ENCODE results near the gene MZF1.
"Not testable (repeated sequence)": the region's sequence is repeated elsewhere in the genome, so short reads cannot be mapped to it uniquely, and the experiment has no call there.

MZF1 gene

DNA sequence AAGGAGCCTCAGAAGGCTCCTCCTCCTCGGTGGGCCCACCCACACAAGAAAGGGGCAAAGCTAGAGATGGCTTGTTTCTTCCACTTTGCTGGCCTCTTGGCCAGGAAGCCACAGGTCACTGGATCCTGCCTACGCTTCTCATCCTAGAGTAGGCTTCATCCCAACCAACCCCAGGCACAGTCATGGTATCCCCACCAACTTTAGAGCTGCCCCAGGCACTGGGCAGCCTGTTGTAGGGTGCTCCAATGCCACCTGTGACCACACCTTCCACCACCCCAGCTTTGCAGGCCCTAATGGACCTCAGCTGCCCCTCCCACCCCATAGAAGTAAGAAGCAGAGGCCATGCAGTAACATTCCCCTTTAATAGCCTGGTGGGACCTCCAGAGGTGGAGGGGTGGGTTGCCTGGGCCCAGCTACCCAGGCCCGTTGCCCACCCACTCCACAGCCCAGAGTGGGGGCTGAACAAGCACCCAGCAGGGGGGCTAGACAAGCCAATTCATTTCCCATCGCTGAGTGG, 17.7 kb downstream of the MZF1 start:
- no peak for DNase-seq (ENCODE audit: low spot score)

DNA sequence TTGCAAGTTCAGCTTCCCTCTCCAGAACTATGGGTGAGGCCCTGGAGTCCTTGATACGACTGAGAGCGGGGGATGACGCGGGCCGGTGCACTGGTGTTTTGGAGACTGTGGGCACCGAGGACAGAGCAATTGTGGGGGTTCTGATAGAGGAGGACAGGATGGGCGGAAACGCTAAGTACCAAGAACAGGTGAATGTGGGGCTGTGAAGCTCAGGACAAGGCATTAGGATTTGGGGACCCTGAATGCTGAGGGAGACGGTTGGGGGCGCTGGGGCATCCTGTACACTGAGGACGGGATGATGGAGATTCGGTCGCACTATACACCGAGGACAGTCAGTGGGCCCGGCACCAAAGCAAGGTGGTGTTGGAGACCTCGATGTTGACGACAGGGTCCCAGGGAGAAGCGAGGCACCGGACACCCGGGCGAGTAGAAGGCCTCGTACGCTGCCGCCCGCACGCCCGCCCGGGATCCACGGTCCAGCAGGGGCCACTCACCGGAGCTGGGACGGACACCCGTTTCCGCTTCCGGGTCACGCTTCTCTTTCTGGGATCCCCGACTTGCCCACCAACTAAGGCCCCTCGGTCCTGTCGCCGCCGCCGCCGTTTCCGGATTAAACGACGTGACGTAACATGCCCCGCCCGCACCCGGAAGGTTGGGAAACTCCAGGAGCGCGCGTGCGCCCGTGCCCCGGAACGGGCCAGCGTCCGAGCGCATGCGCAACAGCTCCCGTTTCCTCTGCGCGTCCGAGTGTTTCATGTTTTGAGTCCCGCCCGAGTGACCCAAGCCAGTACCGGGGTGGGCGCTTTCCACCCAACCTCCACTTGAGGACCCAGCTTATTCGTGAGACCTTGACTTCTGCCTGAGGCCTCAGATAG, 18.4 kb downstream of the MZF1 start, which contains the start of gene CHMP2A:
Gene CHMP2A, minus strand, starts transcription at position 612 of the 875 bp plus-strand sequence. CDS start 893 bp downstream, outside the sequence.
- peak; percentile 94 for DNase-seq (ENCODE audit: low spot score)

DNA sequence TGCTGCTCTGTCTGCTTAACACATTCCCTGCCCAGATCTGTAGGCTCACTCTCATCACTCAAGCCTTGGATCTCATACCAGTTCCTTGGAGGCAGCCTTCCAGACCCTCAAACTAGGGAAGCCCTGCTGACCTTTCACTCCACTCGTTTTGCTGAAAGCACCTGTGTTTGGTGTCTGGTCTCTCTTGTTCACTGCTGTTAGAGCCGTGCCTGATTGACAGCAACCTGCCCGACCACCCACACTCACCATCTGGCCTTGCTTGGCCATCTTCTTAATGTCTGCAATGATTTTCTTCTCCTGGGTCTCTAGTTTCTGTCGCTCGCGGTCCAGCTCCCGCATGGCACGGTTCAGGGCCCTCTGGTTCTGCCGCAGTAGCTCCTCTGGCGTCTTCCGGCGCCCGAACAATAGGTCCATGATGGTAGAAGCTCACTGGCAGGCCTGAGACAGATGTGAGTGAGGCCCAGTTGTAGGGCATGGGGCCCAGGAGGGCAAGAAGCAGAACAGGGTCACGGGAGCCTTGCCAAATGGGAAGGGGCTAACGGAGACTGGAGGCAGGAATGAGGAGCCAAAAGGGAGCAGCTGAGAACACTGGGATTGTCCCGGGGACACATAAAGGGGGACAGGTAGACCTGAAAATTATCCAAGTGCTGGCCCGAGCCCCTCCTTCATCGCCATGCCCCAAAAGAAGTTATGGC, 19.2 kb downstream of the MZF1 start:
- DNase-seq (ENCODE audit: low spot score): no peak

DNA sequence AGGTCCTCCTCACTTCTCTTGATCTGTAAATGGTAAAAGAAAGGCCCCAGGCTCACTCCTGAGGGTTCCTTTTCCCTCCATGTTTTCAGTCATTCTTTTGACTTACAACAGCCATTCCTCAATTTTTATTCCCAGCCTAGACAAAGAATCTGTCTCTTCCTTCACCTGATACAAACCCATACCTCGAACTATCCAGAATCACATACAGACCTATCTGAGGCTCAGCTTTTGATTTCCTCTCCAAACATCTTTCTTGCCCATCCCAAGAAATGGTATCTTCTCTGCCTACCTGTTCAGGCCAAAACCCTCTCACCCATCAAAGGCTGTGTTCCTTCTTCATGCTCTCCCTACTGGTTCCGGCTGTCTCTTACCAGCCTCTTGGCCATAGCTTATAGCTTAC, 20.5 kb downstream of the MZF1 start:
- DNase-seq (ENCODE audit: low spot score): no peak

DNA sequence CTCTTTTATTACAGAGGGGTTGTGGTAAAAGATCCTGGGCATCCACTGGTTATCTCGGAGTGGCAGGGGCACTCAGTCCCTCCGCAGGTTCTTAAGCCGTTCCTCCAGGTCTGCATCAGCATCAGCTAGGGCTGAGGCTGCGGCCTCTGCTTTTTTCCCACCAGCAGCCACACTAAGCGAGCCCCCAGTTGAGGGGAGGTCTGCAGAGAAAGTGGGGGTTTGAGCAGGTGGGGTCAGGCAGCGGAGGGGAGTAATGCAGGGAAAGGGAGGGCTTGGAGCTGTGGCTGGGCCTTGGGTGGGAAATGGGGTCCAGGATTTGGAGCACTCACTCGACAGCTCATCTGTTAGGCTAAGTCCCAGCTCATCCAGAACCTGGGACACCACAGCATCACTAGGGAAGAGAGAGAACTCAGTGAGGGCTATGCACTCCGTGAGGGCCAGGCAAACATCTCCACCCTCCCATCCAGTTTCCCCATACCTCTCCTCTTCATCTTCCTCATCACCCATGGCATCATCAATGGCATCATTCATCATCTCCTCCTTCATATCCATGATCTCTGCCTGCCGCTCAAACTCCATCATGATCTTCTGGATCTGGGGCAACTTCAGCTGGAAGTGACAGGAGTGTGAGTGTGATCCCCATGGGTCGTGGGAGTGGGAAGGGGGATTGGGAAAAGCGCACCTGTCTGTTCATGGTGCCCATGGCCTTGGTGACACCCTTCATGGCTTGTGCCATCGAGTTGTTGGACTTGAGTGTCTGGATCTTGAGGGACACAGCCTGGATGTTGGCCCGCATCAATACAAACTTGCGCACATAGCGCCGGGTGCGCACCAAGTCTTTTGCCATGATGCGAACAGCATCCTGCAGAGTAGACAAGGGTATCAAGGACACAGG, 21.3 kb downstream of the MZF1 start:
- DNase-seq (ENCODE audit: low spot score): no peak

DNA sequence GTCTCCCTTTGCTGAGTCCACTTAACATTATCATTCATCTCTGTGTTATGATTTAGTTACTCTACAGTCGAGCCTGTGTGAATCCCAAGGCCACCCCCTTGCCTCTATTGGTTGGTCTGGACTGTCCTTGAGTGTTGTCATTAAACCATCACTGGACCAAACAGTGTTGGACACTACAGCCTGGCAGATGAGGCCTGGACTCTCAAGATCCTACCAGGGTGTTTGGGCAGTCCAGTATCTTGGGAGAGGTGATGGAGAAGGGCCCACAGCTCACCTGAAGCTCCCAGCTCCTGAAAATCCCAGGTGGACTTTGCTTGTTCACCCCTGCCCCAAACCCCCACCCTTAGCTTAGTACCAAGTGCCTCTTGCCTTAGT, 22.0 kb downstream of the MZF1 start:
- DNase-seq (ENCODE audit: low spot score): no peak

DNA sequence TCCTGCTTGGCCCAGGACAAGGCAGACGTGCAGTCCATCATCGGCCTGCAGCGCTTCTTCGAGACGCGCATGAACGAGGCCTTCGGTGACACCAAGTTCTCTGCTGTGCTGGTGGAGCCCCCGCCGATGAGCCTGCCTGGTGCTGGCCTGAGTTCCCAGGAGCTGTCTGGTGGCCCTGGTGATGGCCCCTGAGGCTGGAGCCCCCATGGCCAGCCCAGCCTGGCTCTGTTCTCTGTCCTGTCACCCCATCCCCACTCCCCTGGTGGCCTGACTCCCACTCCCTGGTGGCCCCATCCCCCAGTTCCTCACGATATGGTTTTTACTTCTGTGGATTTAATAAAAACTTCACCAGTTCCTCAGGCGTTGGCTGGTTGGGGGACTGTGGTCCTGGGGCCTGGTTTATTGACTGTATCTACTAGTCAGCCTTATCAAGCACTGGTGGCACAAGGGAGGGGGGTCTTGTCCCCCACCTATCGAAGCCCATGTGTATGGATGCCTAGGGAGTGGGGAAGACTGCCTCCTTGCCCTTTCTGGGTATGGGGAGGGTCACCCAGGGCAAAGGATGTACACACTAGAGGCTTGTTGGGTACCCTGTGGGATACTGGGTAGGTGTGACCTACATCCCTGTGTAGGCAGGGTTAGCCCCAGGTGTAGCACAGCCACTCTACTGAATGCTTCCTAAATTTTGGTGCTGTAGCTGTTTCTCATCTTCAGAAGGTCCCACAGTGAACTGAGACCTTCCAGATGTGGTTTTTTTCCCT, 22.6 kb downstream of the MZF1 start:
- no peak for DNase-seq (ENCODE audit: low spot score)

DNA sequence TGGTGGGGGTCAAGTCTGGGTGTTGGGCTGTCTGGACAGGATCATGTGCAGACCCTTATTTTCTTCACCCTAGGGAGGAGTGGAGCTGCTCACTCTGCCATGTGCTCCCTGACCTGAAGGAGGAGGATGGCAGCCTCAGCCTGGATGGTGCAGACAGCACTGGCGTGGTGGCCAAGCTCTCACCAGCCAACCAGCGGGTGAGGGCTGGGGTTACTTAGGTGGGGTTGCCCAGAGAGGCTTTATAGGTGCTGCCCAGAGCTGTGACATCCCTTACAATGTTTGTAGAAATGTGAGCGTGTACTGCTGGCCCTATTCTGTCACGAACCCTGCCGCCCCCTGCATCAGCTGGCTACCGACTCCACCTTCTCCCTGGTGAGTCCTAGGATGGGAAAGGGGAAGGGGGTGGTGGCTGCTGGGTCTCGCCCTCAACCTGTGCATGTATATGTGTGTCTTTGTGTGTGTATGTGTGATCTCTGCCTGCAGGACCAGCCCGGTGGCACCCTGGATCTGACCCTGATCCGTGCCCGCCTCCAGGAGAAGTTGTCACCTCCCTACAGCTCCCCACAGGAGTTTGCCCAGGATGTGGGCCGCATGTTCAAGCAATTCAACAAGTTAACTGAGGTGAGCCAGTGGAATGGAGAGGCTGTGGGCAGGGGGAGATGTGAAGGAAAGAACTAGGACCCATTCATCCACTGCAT, 23.3 kb downstream of the MZF1 start:
- no peak for DNase-seq (ENCODE audit: low spot score)

DNA sequence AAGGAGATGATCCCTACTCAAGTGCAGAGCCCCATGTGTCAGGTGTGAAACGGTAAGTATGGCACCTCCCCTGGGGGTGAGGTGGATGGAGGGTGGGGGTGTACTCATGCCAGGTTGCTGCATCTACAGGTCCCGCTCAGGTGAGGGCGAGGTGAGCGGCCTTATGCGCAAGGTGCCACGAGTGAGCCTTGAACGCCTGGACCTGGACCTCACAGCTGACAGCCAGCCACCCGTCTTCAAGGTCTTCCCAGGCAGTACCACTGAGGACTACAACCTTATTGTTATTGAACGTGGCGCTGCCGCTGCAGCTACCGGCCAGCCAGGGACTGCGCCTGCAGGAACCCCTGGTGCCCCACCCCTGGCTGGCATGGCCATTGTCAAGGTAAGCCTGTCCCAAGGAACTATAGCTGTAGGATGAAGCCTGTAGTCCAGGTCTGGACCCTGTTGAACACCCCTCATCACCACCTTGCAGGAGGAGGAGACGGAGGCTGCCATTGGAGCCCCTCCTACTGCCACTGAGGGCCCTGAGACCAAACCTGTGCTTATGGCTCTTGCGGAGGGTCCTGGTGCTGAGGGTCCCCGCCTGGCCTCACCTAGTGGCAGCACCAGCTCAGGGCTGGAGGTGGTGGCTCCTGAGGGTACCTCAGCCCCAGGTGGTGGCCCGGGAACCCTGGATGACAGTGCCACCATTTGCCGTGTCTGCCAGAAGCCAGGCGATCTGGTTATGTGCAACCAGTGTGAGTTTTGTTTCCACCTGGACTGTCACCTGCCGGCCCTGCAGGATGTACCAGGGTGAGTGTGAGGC, 24.1 kb downstream of the MZF1 start:
- DNase-seq (ENCODE audit: low spot score): no peak

DNA sequence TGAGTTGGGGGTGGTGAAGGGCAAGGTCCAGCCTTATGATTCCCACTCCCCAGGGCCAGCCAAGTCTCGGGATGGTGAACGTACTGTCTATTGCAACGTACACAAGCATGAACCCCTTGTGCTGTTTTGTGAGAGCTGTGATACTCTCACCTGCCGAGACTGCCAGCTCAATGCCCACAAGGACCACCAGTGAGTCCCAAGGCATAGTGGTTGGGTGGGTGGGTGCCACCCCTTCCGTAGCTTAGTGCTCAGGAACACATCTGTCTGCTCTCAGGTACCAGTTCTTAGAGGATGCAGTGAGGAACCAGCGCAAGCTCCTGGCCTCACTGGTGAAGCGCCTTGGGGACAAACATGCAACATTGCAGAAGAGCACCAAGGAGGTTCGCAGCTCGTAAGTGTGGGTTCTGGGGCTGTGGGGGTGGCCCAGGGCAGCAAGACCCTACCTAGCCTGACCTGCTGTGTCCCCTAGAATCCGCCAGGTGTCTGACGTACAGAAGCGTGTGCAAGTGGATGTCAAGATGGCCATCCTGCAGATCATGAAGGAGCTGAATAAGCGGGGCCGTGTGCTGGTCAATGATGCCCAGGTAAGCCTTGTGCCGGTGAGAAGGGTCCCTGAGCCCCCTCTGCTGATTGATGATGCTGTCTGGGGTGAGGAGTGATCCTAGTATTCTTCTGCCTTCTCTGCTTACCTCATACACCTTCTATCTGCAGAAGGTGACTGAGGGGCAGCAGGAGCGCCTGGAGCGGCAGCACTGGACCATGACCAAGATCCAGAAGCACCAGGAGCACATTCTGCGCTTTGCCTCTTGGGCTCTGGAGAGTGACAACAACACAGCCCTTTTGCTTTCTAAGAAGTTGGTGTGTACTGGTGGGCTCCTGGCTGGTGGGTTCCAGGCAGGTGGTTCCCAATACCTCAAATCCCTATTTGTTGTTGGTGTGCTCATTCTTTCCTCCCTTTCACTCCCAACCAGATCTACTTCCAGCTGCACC, 25.5 kb downstream of the MZF1 start:
- DNase-seq (ENCODE audit: low spot score): no peak

DNA sequence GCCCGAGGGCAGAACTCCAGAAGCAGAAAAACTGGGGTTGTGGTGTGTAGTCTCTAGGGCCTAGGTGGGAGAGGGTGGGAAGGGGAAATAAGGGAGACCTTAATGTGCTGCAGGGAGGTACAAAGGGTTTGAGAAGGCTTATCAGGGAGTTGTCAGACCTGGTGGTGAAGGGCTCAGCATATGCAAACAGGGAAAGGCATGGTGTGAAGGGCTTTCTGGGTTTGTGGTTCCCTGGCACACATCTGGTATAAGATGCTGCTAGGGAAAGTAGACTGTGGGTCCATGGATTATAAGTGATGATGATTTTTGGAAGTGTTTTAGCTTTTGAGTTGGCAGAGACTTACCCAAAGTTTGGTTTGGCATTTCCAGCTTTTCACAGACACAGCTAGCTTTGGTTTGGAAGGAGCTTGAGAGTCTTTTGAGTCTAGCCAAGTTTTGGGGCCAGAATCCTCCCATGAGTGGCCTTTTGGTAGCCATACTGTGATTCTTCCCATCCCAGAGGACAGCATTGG, 27.1 kb downstream of the MZF1 start:
- no peak for DNase-seq (ENCODE audit: low spot score)

DNA sequence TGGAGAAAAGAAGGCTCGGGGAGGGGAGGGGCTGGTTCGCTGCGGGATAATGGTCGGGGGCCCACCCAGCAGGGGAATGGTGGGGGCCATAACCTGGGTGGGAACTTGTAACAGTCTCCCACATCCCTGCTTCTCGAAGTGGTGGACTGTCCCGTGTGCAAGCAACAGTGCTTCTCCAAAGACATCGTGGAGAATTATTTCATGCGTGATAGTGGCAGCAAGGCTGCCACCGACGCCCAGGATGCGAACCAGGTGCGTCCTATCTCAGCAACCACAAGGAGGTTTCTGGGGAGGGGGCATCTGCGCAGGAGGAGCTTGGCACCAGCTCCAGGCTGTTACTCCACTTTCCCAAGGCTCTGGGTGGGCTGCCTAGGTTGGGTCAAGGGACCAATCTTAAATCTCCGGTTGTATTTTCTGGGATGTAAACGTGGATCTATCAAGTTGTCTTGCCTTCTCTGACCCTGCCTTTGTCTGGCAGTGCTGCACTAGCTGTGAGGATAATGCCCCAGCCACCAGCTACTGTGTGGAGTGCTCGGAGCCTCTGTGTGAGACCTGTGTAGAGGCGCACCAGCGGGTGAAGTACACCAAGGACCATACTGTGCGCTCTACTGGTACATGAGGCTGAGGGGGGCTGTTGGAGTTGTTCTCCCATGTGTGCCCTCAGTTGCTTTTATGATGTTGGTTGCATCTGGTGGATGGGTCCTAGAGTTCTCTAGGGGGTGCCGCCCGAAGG, 27.7 kb downstream of the MZF1 start:
- no peak for DNase-seq (ENCODE audit: low spot score)

DNA sequence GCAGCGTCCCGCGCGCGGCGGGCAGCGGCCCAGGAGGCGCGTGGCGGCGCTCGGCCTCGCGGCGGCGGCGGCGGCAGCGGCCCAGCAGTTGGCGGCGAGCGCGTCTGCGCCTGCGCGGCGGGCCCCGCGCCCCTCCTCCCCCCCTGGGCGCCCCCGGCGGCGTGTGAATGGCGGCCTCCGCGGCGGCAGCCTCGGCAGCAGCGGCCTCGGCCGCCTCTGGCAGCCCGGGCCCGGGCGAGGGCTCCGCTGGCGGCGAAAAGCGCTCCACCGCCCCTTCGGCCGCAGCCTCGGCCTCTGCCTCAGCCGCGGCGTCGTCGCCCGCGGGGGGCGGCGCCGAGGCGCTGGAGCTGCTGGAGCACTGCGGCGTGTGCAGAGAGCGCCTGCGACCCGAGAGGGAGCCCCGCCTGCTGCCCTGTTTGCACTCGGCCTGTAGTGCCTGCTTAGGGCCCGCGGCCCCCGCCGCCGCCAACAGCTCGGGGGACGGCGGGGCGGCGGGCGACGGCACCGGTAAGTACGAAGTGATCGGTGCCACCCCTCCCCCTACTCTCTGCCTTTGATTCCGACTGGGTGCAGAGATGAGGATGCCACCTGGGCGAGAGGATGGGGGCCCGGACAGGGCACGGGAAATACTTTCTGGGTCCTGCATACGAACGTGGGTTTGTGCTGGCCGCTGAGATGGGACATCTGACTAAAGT, 28.4 kb downstream of the MZF1 start:
- no peak for DNase-seq (ENCODE audit: low spot score)

DNA sequence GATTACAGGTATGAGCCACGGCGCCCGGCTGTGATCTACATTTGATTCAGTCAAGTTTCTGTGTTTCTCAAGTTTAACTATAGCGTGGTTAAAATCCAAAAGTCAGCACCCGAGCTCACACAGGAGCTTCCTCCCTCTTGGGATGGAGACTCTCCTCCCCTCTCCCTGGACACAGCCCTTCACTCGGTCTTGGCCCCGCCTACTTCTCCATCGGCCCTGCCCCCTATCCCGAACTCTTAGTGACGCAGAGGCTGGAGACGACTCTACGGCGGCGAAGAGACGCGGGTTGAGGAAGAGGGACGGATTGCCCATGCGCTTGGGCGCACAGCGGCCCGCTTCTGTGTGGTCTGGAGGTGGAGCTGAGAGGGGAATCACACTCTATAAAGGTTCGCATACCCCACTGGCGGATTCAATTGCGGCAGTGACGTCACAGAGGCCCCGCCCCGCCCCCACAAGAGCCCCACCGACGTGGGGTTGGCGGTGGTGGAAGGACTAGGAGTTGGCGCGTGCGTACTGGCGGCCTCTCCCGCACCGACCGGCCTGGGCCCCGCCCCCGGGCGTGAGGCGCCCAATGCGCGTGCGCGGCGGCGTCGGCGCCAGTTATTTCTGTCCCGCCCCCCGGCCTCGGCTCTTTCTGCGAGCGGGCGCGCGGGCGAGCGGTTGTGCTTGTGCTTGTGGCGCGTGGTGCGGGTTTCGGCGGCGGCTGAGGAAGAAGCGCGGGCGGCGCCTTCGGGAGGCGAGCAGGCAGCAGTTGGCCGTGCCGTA, 29.1 kb downstream of the MZF1 start, which contains the start of gene TRIM28:
Gene TRIM28, plus strand, starts transcription at position 239 of the 765 bp plus-strand sequence. CDS start 694 bp downstream, outside the sequence.
- DNase-seq (ENCODE audit: low spot score): peak; percentile 97

DNA sequence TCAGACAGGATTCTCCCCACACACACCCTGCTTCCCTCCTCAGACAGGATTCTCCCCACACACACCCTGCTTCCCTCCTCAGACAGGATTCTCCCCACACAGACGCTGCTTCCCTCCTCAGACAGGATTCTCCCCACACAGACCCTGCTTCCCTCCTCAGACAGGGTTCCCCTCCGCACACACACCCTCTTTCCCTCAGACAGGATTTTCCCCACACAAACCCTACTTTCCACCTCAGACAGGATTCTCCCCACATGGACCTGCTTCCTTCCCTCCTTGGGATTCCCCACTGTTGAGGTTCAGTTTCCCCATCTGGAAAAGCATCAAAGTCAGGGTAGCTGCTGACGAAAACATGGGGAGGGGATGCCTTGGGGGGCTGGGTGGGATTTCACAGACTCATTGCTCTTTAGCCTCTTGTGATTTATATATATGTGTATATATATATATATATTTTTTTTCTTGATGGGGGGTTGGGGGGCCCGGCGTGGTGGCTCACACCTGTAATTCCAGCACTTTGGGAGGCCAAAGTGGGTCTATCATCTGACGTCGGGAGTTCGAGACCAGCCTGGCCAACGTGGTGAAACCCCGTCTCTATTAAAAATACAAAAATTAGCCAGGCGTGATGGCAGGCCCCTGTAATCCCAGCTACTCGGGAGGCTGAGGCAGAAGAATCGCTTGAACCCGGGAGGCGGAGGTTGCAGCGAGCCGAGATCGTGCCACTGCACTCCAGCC, 30.3 kb downstream of the MZF1 start:
- DNase-seq (ENCODE audit: low spot score): not testable (repeated sequence)

Data from pons (tissue), 1 donor.